ENCODE results near the gene RPS25. TPM values are rescaled to one million over a fixed set of nuclear protein-coding genes. Genes with fewer than 3 reads are reported as not detected.
"Not testable (repeated sequence)": the region's sequence is repeated elsewhere in the genome, so short reads cannot be mapped to it uniquely, and the experiment has no call there.

Gene RPS25
- polyA plus RNA-seq, 1 donor from 2014 or later = 1,728 TPM

DNA sequence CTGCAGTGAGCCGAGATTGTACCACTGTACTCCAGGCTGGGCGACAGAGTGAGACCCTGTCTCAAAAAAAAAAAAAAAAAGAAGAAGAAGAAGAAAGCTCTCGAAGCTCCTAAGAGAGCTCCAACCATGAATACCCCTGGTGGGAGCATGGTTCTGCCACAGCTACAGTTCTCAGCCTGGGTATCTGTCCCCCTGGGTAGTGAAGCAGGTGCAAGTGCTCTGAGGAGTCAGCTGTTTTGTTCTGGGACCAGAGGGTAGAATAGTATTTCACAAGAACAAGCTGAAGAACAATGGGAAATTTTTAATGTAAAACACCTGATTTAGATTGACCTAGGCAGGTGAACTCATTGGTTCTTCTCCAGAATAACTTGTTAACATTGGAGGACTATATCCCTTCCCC lies 43.1 kb upstream of the RPS25 start:
- H3K9me3 ChIP-seq (ENCODE audit: low read length) = no peaks in the 10 kb centered on the region
- H3K36me3 ChIP-seq (ENCODE audit: insufficient read depth, low read length) = no peaks in the 10 kb centered on the region

DNA sequence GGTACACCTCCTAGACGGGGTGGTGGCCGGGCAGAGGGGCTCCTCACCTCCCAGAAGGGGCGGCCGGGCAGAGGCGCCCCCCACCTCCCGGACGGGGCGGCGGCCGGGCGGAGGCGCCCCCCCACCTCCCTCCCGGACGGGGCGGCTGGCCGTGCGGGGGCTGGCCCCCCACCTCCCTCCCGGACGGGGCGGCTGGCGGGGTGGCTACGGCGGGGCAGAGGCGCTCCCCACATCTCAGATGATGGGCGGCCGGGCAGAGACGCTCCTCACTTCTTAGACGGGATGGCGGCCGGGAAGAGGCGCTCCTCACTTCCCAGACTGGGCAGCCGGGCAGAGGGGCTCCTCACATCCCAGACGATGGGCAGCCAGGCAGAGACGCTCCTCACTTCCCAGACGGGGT lies 41.0 kb upstream of the RPS25 start:
- not testable (repeated sequence) for H3K4me2 ChIP-seq (ENCODE audit: low read length); H2AFZ ChIP-seq (ENCODE audit: low read depth, low read length); H3K27me3 ChIP-seq (ENCODE audit: insufficient read depth, low read depth, low read length); H3K9me3 ChIP-seq (ENCODE audit: low read length); H4K20me1 ChIP-seq (ENCODE audit: insufficient read depth); H3K9me2 ChIP-seq (ENCODE audit: insufficient read depth, low read length); H3F3A ChIP-seq (ENCODE audit: insufficient read depth, low read length, poor library complexity, severe bottlenecking); H3K27ac ChIP-seq (ENCODE audit: low read length); H3K36me3 ChIP-seq (ENCODE audit: insufficient read depth, low read length); H3K9ac ChIP-seq (ENCODE audit: low read length); H3K4me3 ChIP-seq (ENCODE audit: low read length)
- peaks cover 12% of the 10 kb centered on the region for H3K79me2 ChIP-seq (replicated peaks; ENCODE audit: insufficient read depth, low read length)

More for the DNA sequence above, 43.1 kb upstream of the RPS25 start:
- Histone ChIP-seq H2AFZ (ENCODE audit: low read depth, low read length) (no peak overlapping the region), H3K4me2 (ENCODE audit: low read length) (no peak overlapping the region), H3K79me2 (replicated peaks; ENCODE audit: insufficient read depth, low read length) (peaks cover 2% of the 10 kb centered on the region), H3K27me3 (ENCODE audit: insufficient read depth, low read depth, low read length) (no peaks in the 10 kb centered on the region), H4K20me1 (ENCODE audit: insufficient read depth) (no peaks in the 10 kb centered on the region), H3K9ac (ENCODE audit: low read length) (no peak overlapping the region), H3K9me2 (ENCODE audit: insufficient read depth, low read length) (no peaks in the 10 kb centered on the region), H3K4me3 (ENCODE audit: low read length) (no peak overlapping the region), H3F3A (ENCODE audit: insufficient read depth, low read length, poor library complexity, severe bottlenecking) (no peaks in the 10 kb centered on the region), H3K27ac (ENCODE audit: low read length) (no peak overlapping the region)
- TF ChIP-seq TAF1 (IDR thresholded peaks at IDR 0.05; ENCODE audit: low read depth) (no peak), RAD21 (conservative IDR thresholded peaks at IDR 0.05) (no peak), EP300 (conservative IDR thresholded peaks at IDR 0.05; ENCODE audit: poor library complexity, severe bottlenecking) (no peak)
- TF ChIP-seq, protein P1, sequence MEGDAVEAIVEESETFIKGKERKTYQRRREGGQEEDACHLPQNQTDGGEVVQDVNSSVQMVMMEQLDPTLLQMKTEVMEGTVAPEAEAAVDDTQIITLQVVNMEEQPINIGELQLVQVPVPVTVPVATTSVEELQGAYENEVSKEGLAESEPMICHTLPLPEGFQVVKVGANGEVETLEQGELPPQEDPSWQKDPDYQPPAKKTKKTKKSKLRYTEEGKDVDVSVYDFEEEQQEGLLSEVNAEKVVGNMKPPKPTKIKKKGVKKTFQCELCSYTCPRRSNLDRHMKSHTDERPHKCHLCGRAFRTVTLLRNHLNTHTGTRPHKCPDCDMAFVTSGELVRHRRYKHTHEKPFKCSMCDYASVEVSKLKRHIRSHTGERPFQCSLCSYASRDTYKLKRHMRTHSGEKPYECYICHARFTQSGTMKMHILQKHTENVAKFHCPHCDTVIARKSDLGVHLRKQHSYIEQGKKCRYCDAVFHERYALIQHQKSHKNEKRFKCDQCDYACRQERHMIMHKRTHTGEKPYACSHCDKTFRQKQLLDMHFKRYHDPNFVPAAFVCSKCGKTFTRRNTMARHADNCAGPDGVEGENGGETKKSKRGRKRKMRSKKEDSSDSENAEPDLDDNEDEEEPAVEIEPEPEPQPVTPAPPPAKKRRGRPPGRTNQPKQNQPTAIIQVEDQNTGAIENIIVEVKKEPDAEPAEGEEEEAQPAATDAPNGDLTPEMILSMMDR (IDR thresholded peaks at IDR 0.05; ENCODE audit: poor library complexity, severe bottlenecking) = no peak
- TF ChIP-seq, protein P2, sequence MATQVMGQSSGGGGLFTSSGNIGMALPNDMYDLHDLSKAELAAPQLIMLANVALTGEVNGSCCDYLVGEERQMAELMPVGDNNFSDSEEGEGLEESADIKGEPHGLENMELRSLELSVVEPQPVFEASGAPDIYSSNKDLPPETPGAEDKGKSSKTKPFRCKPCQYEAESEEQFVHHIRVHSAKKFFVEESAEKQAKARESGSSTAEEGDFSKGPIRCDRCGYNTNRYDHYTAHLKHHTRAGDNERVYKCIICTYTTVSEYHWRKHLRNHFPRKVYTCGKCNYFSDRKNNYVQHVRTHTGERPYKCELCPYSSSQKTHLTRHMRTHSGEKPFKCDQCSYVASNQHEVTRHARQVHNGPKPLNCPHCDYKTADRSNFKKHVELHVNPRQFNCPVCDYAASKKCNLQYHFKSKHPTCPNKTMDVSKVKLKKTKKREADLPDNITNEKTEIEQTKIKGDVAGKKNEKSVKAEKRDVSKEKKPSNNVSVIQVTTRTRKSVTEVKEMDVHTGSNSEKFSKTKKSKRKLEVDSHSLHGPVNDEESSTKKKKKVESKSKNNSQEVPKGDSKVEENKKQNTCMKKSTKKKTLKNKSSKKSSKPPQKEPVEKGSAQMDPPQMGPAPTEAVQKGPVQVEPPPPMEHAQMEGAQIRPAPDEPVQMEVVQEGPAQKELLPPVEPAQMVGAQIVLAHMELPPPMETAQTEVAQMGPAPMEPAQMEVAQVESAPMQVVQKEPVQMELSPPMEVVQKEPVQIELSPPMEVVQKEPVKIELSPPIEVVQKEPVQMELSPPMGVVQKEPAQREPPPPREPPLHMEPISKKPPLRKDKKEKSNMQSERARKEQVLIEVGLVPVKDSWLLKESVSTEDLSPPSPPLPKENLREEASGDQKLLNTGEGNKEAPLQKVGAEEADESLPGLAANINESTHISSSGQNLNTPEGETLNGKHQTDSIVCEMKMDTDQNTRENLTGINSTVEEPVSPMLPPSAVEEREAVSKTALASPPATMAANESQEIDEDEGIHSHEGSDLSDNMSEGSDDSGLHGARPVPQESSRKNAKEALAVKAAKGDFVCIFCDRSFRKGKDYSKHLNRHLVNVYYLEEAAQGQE (IDR thresholded peaks at IDR 0.05; ENCODE audit: borderline replicate concordance) = no peak

DNA sequence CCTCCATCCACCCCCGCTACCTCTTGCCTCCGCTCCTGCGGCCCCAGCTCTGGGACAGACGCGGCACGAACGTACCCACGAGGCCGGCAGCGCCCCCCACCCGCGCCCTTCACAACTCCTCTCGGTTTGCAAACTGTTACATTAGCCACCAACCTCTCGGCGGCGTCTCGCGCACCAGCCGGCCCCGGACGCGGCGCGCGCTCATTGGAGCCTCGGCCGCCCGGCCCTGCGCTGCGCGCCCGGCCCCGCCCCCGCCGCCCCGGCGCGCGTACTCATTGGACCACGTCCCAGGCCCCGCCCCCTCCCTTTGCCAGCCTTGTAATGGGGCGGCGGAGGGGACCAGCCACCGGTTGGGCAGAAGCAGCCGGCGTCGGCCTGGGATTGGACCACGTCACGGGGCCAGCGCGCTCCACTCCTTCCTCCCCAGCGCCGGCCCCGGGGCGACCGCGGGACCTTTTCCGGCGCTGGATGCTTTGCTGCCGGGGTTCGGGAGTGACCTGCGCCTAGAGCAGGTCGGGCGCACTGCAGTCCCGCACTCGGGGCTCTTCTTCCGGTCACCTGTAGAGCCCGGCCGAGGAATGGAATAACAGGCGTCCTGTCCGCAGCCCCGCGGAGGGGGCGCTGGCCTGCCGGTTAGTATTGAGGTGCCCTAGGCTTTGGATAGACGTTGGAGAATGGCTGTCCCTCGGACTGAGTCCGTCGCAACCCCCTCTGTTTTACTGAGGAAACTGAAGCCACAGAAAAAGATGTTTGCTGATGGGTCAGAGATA lies 39.0 kb upstream of the RPS25 start, which contains the start of gene HYOU1:
HYOU1 (minus strand) TSS at position 206 of the 770 bp plus-strand sequence. CDS start 1,045 bp downstream, outside the sequence.
- Histone ChIP-seq H2AFZ (ENCODE audit: low read depth, low read length) (peak within 1 kb of the TSS; percentile 65), H3F3A (ENCODE audit: insufficient read depth, low read length, poor library complexity, severe bottlenecking) (no peaks in the 10 kb centered on the region), H3K36me3 (ENCODE audit: insufficient read depth, low read length) (peaks cover 2% of the 10 kb centered on the region), H3K27ac (ENCODE audit: low read length) (peak within 1 kb of the TSS; percentile 72), H3K4me3 (ENCODE audit: low read length) (peak within 1 kb of the TSS; percentile 80), H3K9me3 (ENCODE audit: low read length) (no peaks in the 10 kb centered on the region), H3K79me2 (replicated peaks; ENCODE audit: insufficient read depth, low read length) (peaks cover 12% of the 10 kb centered on the region), H3K9ac (ENCODE audit: low read length) (peak within 1 kb of the TSS; percentile 77), H3K9me2 (ENCODE audit: insufficient read depth, low read length) (no peaks in the 10 kb centered on the region), H3K27me3 (ENCODE audit: insufficient read depth, low read depth, low read length) (no peaks in the 10 kb centered on the region), H4K20me1 (ENCODE audit: insufficient read depth) (no peaks in the 10 kb centered on the region), H3K4me2 (ENCODE audit: low read length) (peak within 1 kb of the TSS; percentile 98)
- TF ChIP-seq RAD21 (conservative IDR thresholded peaks at IDR 0.05) = peak; percentile 19
- TF ChIP-seq TAF1 (IDR thresholded peaks at IDR 0.05; ENCODE audit: low read depth) = peak; percentile 37
- TF ChIP-seq, protein P2 (IDR thresholded peaks at IDR 0.05; ENCODE audit: borderline replicate concordance) = no peak
- peak; percentile 20 for TF ChIP-seq EP300 (conservative IDR thresholded peaks at IDR 0.05; ENCODE audit: poor library complexity, severe bottlenecking)
- TF ChIP-seq SMC3 (conservative IDR thresholded peaks at IDR 0.05; ENCODE audit: poor library complexity) = peak; percentile 22
- TF ChIP-seq EZH2 (IDR thresholded peaks at IDR 0.05; ENCODE audit: borderline replicate concordance, insufficient read depth, low read length, poor library complexity, severe bottlenecking) = no peak
- TF ChIP-seq, protein P1 (IDR thresholded peaks at IDR 0.05; ENCODE audit: poor library complexity, severe bottlenecking) = peak; percentile 53
- TF ChIP-seq MXI1 (conservative IDR thresholded peaks at IDR 0.05; ENCODE audit: poor library complexity, severe bottlenecking) = peak; percentile 93
- peak; percentile 64 for TF ChIP-seq POLR2AphosphoS5 (IDR thresholded peaks at IDR 0.05)

All from neural cell (in vitro differentiated cells).